ENCODE results near the gene KIAA0825. TPM values are rescaled to one million over a fixed set of nuclear protein-coding genes. Genes with fewer than 3 reads are reported as not detected.

KIAA0825 gene
- total and polyA plus RNA-seq, 2 of the 8 experiments (the other 6 are each of a cell fraction or from before 2014, with no cell fraction given): 0.60 to 1.0 TPM

GRCh38 chr5:94621763-94622162, 3.4 kb upstream of the KIAA0825 start (continued):
- TF ChIP-seq CHD7 (IDR thresholded peaks at IDR 0.05; ENCODE audit: insufficient replicate concordance, low read length): no peak
- no peak for TF ChIP-seq GTF2F1 (IDR thresholded peaks at IDR 0.05; ENCODE audit: borderline replicate concordance, low read depth, low read length)
- TF ChIP-seq POU5F1 (IDR thresholded peaks at IDR 0.05; ENCODE audit: low read depth, low read length): no peak
- no peak for TF ChIP-seq SP1 (IDR thresholded peaks at IDR 0.05; ENCODE audit: low read depth, low read length)
